GM18511 (cell line): ENCODE data around the gene PTPN1.
"Not testable (repeated sequence)": the region's sequence is repeated elsewhere in the genome, so short reads cannot be mapped to it uniquely, and the experiment has no call there.

Experiments used
- ATAC-seq: cut with Tn5 transposase; IDR thresholded peaks from one replicate; pipeline ENCODE4 v1.9.1; 2021; ENCODE audit warnings: mild to moderate bottlenecking, moderate library complexity; ENCODE audit not compliant: unreplicated experiment

Gene PTPN1

DNA sequence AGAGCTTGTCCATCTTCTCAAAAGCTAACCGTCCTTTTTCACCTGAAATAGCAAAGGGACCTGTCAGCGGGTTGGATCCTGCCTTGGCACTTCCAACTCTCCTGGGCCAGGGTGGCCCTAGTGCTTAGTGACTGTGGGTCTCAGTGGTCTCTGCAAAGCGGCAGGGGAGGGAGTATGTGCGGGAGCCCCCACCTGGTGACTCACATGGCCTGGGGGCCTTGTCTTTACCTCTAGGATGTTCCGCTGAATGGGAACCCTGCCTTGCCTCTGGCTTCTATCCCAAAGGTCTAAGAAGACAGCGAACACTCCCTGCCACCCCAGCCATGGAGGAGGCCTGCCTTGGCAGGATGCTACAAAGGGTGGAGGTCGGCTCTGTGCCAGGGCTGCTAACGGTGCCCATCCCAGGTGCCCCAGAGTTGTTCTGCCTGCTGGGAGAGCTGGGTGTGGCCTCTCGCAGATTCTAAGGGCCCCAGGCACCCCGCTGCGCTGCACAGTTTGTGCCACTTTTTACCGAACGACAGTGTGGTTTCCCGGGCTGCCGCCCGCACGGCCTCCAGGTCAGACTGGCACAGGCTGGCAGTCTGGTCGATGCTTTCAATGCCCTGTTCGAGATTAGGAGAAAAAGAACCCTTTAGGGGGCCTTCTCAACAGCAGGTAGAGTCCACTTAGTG, 77.2 kb downstream of the PTPN1 start:
- ATAC-seq = no peak

DNA sequence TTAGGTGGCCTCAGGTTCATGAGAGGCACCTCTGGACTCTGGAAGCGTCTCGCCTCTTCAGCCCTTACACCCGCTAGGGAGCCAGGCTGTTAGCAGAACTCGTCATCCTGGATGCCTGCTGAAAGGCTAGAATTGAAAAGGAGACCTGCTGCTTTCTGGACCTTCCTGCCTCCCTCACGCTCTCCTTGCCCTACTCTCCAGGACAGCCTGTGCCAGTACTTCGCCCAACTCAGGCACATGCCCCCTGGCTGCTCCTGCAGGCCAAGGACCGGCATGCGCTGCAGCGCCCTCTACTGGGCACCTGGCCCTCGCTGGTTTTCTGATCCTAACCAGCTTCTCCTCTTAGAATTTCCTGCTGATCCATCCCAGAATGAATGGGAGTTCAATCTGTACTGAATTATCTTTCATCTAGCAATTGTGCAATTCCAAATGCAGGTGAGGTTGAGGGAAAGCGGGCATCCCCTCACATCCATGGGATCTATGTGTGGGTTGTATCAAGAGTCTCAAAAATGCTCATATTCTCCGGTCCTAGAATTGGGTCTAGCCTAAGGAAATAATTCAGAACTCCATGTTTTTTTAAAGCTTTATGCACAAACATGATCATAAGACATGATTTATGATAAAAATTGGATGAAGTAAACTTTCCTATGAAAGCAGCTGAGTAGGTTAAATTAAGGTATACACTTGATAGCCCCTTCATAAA, 78.0 kb downstream of the PTPN1 start:
- no peak for ATAC-seq

DNA sequence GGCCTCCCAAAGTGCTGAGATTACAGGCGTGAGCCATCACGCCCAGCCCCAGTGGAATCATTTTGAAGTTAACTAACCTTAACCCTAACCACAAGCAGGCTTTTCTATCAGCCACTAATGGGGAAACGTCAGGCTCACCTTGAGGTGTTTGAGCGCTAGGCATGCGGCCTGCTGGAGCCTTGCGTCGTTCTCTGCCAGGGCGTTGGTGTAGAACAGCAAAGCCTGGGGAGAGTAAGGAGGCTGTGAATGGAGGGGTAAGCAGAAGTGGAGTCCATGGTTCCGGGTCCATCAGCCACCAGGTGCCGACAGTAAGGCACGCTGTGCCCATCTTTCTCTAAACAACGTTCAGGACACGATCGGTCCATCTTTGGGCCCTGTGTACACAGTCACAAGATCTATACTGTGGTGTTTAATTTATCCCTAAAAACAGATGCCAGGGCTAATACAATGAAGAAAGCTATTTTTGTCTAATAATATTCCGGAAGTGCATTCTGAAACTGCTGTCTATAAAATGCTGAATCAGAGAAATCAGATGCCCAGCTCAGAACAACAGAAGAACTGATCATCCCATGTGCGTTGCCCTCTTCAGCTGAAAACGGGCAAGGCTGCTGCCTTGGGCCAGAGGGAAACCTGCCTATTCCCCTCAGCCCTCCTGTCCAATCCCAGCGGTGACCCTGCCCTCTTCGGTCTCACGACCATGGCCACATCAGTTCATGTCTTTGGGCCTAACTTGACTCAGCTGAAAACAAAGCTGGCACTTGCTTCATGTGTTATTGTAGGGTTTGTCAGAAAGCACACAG, 79.6 kb downstream of the PTPN1 start:
- no peak for ATAC-seq

DNA sequence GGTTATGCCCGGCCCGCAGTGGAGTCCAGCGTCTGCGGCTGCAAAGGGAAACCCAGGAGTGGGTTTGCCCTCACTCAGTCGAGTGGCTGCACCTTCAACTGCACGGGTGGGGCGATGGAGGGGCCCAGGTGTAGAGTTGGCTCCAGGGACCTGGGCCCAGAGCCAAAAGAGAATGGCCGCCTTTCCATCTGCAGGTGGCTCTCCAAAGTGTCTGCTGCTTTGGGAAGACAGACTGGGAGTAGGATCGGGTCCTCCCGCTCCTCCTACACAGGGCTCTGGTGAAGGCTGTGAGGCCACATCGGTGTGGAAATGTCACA, 80.1 kb downstream of the PTPN1 start:
- no peak for ATAC-seq

DNA sequence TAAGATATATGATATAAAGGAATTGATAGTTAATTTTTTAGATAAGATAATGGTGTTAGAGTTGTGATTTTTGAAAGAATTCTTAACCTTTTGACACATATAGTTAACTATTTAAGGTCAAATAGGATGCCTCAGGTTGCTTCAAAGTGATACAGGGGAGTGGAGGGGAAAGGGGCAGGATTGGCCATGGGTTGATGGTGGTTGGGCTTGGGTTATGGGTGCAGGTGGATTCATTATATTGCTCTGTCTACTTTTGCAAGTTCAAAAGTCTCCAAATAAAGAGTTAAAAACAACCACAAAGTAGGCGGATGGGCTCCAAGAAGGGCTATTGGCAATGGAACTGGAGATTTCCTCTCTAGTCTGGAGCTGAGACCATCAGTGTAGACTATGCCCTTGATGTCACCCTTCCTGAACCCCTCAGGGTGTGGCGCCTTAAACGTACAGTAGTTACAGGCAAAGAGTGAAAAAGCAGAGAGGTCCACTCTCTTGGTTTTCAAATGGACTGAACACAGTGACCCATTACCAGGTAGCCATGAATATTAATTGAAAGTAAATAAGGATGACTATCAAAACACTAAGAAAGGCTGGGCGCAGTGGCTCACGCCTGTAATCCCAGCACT, 81.2 kb downstream of the PTPN1 start:
- no peak for ATAC-seq

DNA sequence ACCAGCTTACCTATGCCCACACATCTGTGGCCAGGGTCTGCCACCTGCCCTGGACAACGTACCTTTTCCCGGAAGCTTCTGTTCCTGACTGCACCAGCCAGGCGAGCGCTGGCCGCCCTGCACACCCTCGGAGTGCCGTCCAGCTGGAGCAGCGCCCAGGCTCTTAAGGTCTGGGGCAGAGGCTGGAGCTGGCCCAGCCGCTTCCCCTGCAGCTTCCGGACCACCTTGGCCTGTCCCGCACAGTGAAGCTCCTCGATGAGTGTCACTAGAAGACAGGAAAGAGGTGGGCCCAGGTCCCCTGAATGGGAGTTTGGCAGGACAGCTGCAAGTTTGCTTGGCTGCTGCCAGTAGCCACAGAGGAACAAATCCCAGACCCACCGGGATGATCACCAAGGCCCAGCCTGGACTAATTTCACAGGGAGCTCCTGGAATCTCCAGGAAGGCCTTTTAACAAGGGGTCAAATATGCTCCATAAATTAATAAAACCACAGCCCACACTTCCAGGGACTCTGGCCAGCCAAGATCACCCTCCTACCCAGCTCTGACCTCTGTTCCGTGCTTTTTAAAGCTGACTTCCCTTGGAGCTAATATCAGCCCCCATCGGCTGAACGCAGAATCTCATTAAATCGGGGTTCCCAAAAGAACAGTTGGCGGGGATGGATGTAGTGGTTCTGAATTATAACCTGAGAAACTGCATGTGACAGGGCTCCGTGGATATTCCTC, 82.3 kb downstream of the PTPN1 start:
- ATAC-seq = no peak

DNA sequence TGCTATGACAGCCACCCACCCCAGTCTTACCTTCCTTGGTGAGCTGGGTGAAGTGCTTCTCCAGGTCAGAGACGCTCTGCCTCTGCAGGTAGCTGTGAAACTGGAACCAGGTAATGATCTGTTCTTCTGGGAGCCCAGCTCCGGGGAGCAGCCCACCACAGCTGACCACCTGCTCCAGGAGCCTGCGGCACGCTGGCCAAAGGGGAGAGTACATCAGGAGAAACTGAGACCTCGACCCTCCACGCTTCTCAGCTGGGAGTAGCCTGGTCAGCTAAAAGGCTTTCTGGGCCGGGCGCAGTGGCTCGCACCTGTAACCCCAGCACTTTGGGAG, 82.8 kb downstream of the PTPN1 start:
- ATAC-seq = no peak

DNA sequence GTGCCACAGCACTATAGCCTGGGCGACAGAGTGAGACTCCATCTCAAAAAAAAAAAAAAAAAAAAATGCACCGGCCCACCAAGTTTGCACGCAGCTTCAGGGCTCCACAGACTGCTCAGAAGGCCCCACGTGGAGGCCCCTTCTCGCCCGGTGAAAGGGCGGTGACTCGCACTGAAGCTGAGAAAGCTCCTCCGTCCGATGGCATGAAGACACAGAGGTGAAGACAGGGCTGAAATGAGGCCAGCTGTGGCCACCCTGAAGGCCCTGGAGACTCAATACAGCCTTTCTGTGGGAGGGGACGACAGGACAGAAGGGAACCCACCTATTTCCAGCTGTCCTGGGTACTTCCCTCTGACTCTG, 84.0 kb downstream of the PTPN1 start:
- no peak for ATAC-seq

DNA sequence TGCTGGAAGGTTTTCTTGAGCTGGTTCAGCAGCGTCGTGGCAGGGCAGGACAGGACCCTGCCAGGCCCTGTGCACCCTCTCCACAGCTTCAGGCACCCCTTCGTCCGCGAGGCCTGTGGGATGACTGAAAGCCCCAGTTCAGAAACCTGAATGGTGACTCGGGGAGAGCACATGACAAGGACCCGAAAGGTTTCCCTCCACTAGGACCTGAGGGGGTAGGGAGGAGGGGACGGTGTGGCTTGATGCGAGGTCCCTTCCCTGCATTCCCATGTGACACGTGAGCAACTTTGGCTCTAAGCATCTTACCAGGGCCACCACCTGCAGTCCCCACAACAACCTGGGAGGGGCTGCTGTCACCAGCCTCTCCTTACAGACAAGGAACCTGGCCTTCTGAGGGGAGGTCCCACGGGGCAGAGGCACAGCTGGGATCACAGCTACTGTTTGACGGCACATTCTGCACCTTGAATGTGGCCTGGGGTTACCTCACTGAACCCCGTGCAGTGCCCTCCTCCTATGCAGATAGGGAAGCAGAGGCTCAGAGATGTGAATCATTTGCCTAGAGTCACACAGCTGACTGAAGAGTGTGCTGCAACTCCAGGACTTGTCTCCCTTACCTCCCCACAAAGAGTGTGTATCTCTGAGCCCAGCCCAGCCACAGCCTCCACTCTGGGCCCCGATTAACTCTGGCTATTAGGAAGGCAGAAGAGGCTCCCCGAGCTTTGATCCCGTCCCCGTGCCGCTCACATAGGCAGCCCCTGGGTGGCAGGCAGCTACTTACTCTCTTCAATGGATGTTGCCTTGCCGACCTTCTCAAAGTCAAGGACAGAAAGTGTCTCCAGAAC, 84.6 kb downstream of the PTPN1 start:
- no peak for ATAC-seq

DNA sequence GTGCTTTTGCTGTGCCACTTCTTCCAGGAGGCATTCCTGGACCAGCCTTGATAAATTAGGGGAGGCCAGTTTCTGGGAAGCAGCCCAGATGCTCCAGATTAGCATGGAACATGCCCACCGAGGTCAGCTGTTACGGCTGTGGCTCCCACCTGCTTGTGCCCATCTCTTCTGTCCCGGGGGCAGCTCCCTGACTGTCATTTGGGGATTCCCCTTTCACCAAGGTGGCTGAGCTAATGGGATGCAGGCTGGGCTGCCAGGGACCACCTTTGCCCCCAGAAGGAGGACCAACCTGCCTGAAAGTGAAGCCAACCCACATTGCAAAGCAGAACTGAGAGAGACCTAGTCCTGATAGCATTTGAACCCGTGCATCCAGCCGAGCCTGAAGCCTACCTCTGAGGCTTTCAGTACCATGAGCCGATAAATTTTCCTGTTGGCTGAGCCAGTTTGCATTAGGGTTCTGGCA, 85.3 kb downstream of the PTPN1 start:
- no peak for ATAC-seq

DNA sequence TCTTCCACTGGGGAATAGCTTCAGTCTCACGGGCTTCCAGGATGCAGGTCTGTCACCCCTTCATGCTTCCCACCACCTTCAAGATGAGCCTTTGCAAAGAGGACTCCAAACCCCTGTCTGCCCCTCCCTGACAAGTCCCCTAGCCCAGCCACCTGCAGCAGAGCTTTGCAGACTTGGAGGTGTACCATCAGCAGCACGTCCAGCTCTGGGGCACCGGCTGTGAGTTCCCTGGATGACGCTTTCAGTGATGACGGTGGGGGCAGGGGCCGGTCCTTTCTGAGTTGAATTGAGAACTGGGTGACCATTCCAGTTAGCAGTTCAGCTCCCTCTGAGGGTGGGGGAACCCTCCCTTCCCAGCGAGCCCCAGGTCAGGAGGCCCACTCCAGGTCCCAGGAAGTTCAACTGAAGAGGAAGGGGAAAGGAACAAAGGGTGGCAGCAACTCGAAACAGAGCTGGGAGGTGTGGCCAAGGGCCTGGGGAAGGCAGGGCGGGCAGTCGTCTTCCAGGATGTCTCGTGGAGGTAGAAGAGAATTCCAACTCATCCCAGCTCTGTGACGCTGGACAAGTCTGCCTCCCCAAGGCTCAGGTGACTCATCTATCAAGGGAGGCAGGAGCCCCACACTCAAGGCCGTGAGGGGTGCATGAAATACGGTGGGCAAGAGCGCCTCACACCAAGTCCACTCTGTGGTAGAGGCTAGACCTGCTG, 86.0 kb downstream of the PTPN1 start:
- no peak for ATAC-seq

DNA sequence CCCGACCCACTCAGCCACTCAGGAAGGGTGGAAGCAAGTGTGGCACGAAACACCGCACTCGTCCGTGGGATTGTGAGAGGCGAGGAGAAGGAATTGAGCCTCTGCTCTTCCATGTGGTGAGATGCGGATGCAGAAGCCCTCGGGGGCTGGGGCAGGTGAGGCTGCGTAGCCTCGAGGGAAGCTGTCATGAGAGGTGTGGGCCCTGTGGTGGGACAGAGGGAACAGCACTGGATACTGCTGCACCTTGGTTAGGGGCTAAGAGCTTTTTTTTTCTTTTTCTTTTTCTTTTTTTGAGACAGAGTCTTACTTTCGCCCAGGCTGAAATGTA, 86.5 kb downstream of the PTPN1 start:
- ATAC-seq = no peak

DNA sequence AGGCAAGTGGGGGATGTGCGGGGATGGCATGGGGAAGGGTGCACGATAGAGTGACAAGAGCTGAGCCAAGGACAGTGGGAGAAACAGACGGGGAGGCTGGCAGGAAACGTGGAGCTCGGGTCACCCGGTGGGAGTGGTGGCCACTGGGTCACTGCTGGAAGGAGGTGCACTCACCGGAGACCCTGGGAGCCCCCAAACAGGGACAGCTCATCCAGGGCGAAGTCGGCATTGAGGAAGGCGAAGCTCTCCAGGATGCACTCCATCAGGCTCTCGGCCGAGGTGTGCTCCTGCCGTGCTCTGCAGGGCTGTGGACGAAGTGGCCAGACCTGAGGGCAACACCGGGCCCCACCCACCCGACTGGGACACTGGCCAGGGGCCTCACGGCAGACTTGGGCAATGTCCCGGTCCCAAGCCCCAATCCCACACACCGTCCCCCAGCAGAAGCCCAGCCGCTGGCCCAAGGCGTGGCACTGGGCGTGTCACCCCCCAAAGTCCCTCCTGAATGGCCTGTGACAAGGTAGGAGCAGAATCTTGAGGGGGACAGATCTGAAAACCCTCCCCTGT, 87.3 kb downstream of the PTPN1 start:
- ATAC-seq = no peak

DNA sequence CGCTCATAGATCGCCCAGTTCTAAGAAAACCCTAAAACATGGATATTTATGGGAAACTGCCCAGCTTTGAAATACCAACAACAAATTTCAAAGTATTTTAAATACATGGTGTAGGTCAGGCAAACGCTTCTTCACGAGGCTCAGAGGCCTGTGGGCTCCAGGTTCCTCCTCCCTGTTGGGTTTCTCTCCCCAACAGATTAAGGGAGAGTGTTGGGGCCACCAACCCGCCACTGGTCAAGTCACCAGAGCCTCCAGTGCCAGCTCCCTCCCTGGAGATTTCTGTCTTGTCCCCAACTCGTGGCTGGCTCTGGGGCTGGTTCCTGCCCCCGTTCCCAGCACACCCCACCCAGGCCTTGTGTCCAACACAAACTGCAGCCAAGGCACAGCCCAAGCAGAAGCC, 87.9 kb downstream of the PTPN1 start:
- no peak for ATAC-seq

DNA sequence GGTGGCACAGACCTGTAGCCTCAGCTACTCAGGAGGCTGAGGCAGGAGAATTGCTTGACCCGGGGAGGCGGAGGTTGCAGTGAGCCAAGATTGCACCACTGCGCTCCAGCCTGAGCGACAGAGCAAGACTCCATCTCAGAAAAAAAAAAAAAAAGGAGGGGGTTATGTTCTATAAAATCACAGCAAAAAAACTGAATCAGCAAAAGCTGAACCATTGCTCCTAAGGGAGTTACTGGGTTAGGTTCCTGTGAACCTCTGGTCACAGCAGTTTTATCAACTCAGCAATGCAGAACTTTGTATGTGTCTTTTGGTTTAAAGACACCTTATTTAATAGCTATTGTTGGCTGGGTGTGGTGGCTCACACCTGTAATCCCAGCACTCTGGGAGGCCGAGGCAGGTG, 88.6 kb downstream of the PTPN1 start:
- ATAC-seq = not testable (repeated sequence)

DNA sequence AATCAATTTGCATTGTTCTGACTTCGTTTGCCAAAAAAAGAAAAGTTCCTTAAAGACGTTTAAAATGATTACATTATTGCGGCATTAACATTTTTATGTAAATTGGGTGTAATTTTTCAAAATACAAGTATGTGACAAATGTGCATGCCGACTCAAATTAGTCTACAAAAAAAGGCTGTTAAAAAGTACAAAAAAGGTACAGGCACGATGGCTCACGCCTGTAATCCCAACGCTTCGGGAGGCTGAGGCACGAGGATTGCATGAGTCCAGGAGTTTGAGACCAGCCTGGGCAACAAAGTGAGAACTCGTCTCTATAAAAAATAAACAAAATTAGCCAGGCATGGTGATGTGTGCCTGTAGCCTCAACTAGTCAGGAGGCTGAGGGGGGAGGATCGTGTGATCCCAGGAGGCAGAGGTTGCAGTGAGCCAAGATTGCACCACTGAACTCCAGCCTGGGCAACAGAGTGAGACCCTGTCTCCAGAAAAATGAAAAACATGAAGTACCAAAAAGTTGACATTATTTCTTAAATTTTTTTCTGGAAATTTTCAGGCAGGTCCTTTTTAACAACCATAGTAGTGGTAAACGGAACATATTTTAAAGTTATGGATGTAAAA, 90.2 kb downstream of the PTPN1 start:
- no peak for ATAC-seq

DNA sequence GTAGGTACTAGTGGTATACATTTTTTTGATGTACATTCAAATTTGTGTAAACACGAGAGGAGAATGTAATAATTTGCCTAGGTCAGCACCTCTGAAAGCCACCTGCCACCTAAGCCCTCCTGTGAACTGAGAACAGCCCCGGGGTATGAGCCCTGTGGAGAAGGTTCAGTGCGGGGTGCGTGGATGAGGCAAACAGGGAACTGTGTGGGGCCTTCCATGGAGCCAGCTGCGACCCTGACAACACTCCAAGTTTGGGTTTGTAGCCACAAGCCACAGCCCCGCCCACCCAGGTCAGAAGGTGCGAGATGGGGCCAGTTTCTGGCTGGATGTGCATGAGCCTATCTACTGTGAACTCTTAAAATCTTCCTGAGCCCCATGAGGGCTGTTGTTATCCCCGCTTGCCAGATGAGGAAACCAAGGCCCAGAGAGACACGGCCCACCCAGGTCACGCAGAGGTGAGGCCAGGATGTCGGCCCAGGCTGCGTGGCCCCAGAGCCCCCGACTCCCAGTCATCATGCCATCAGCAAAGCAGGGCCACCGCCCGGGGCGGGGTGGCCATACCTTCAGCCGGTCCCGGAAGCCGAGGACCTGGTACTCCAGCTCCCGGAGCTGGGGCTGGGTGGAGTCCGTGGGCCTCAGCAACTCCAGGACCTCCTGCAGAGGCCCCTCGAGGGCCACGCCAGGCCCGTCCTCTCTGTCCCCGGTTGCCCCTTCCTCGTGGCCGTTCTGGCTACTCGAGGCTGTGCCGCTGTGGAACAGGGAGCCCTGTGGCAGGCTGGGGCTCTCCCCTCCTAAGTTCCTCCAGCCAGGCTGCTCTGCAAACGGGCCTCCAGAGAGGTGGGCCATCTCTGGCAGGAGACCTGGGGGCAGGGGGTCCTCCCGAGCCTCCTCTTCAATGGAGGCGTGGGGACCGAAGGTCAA, 91.6 kb downstream of the PTPN1 start:
- ATAC-seq = no peak
